ENCODE measurements around the gene STYXL1.

DNA sequence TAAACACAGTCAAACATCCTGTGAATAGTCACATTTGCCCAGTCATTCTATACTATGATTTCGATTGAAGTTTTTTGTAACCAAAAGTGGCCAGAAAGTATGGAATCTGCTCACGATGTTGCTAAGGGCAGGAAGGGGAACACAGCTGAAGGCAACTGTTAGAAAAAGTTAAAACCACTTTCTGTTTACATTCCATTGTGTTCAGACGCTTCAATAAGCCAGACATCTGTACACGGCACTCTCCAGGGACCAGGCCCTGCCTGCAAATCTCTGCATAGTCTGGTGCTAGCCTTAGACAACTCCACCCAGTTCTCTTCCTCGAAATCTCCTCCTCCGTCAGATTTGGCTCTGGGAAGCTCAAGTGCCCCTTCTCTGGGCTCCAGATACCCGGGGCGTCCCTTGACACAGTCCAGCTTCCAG lies 36.3 kb downstream of the STYXL1 start:
- TF ChIP-seq, protein P1, sequence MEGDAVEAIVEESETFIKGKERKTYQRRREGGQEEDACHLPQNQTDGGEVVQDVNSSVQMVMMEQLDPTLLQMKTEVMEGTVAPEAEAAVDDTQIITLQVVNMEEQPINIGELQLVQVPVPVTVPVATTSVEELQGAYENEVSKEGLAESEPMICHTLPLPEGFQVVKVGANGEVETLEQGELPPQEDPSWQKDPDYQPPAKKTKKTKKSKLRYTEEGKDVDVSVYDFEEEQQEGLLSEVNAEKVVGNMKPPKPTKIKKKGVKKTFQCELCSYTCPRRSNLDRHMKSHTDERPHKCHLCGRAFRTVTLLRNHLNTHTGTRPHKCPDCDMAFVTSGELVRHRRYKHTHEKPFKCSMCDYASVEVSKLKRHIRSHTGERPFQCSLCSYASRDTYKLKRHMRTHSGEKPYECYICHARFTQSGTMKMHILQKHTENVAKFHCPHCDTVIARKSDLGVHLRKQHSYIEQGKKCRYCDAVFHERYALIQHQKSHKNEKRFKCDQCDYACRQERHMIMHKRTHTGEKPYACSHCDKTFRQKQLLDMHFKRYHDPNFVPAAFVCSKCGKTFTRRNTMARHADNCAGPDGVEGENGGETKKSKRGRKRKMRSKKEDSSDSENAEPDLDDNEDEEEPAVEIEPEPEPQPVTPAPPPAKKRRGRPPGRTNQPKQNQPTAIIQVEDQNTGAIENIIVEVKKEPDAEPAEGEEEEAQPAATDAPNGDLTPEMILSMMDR (conservative IDR thresholded peaks at IDR 0.05; ENCODE audit: low read depth in 2 of 2) = no peak
- no peak for TF ChIP-seq EZH2 (IDR thresholded peaks at IDR 0.05; ENCODE audit: low read depth, unreplicated experiment)
- no peak for TF ChIP-seq EZH2phosphoT487 (IDR thresholded peaks at IDR 0.05; ENCODE audit: unreplicated experiment)
- no peak for TF ChIP-seq POLR2AphosphoS5 (IDR thresholded peaks at IDR 0.05; ENCODE audit: low read depth)
- no peak for TF ChIP-seq ZNF114 (CRISPR knock-in tag; IDR thresholded peaks at IDR 0.05)
- TF ChIP-seq ZNF331 (CRISPR knock-in tag; IDR thresholded peaks at IDR 0.05; ENCODE audit: low read depth) = no peak
- TF ChIP-seq CREB1 (CRISPR knock-in tag; IDR thresholded peaks at IDR 0.05; ENCODE audit: low read depth) = no peak
- TF ChIP-seq JUNB (IDR thresholded peaks at IDR 0.05; ENCODE audit: unreplicated experiment) = no peak

Measured in GM23338 (cell line).